ENCODE data around the gene JARID2. TPM values are rescaled to one million over a fixed set of nuclear protein-coding genes. Genes with fewer than 3 reads are reported as not detected.

The JARID2 gene
- total and polyA plus RNA-seq, 3 donors from 2014 or later: 36.1 to 60.8 (median 53.7) TPM

GRCh38 chr6:15490242-15491100 lies 244.6 kb downstream of the JARID2 start:
- TF ChIP-seq CTCF (IDR thresholded peaks at IDR 0.05) (no peak), POLR2A (IDR thresholded peaks at IDR 0.05) (no peak)
- DNase-seq: peak; percentile 8
- intact Hi-C loops (cut with DNase I; ENCODE audit: low total_unique reads): no loop called here
- WGBS, 2 donors: 84 to 86% methylated on average over 11 of the region's 11 CpGs
- Histone ChIP-seq H3K4me1 (peaks cover 20% of the 10 kb centered on the region), H3K9me3 (no peaks in the 10 kb centered on the region), H3K27me3 (no peaks in the 10 kb centered on the region), H3K36me3 (ENCODE audit: low read depth, missing control alignments) (no peaks in the 10 kb centered on the region), H3K27ac (no peak overlapping the region), H3K4me3 (no peak overlapping the region)

- intact Hi-C loops (cut with DNase I; ENCODE audit: low total_unique reads): no loop called here
- Histone ChIP-seq H3K4me1 (peaks cover 20% of the 10 kb centered on the region), H3K36me3 (ENCODE audit: low read depth, missing control alignments) (no peaks in the 10 kb centered on the region), H3K4me3 (no peak overlapping the region), H3K27me3 (no peaks in the 10 kb centered on the region), H3K27ac (peak overlapping the region; percentile 25 to 71), H3K9me3 (no peaks in the 10 kb centered on the region)
- peak; percentile 87 for DNase-seq
- TF ChIP-seq POLR2A (IDR thresholded peaks at IDR 0.05): no peak
- peak; percentile 83 to 93 (median 92) for TF ChIP-seq CTCF (IDR thresholded peaks at IDR 0.05)
- WGBS, 2 donors: 22 to 39% methylated on average over 9 of the region's 9 CpGs
Observed at GRCh38 chr6:15491255-15491985, 245.6 kb downstream of the JARID2 start.

GRCh38 chr6:15491986-15492269 lies 246.1 kb downstream of the JARID2 start:
- no peaks in the 10 kb centered on the region for H3K9me3 ChIP-seq
- TF ChIP-seq CTCF (IDR thresholded peaks at IDR 0.05) (no peak), POLR2A (IDR thresholded peaks at IDR 0.05) (no peak)
- no peaks in the 10 kb centered on the region for H3K27me3 ChIP-seq
- peak; percentile 16 for DNase-seq
- WGBS, 2 donors: 64 to 76% methylated on average over 3 to 5 of the region's 5 CpGs
- no peaks in the 10 kb centered on the region for H3K36me3 ChIP-seq (ENCODE audit: low read depth, missing control alignments)
- no peak overlapping the region for H3K4me3 ChIP-seq
- peaks cover 20% of the 10 kb centered on the region for H3K4me1 ChIP-seq
- intact Hi-C loops (cut with DNase I; ENCODE audit: low total_unique reads): no loop called here
- peak overlapping the region; percentile 25 to 71 for H3K27ac ChIP-seq

- H3K4me1 ChIP-seq: peaks cover 20% of the 10 kb centered on the region
- H3K27me3 ChIP-seq: no peaks in the 10 kb centered on the region
- DNase-seq: peak; percentile 11
- H3K27ac ChIP-seq: peak overlapping the region in 1 of 2 donors; percentile 19
- H3K9me3 ChIP-seq: no peaks in the 10 kb centered on the region
- 91% methylated on average over 9 of the region's 9 CpGs for WGBS, 2 donors
- no peak for TF ChIP-seq CTCF (IDR thresholded peaks at IDR 0.05)
- no peak for TF ChIP-seq POLR2A (IDR thresholded peaks at IDR 0.05)
- no peak overlapping the region for H3K4me3 ChIP-seq
- intact Hi-C loops (cut with DNase I; ENCODE audit: low total_unique reads): no loop called here
- no peaks in the 10 kb centered on the region for H3K36me3 ChIP-seq (ENCODE audit: low read depth, missing control alignments)
Observed at GRCh38 chr6:15493437-15494168, 247.7 kb downstream of the JARID2 start.

Measured in testis (tissue), 3 donors.